IPS DF 4.7 (cell line): ENCODE data around the gene DYNLT2.

ENCODE experiments used
- DNase-seq: peaks from one replicate; pipeline ENCODE4 v3.0.0-alpha.2; 2013; ENCODE audit warnings: low spot score; ENCODE audit errors: extremely low read depth

Gene DYNLT2, protein sequence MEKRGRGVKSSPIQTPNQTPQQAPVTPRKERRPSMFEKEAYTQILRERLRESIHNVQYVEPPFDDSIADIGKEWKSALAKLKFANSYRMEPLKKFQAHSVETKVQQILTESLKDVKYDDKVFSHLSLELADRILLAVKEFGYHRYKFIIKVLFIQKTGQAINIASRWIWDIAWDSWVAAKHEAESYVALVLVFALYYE

DNA sequence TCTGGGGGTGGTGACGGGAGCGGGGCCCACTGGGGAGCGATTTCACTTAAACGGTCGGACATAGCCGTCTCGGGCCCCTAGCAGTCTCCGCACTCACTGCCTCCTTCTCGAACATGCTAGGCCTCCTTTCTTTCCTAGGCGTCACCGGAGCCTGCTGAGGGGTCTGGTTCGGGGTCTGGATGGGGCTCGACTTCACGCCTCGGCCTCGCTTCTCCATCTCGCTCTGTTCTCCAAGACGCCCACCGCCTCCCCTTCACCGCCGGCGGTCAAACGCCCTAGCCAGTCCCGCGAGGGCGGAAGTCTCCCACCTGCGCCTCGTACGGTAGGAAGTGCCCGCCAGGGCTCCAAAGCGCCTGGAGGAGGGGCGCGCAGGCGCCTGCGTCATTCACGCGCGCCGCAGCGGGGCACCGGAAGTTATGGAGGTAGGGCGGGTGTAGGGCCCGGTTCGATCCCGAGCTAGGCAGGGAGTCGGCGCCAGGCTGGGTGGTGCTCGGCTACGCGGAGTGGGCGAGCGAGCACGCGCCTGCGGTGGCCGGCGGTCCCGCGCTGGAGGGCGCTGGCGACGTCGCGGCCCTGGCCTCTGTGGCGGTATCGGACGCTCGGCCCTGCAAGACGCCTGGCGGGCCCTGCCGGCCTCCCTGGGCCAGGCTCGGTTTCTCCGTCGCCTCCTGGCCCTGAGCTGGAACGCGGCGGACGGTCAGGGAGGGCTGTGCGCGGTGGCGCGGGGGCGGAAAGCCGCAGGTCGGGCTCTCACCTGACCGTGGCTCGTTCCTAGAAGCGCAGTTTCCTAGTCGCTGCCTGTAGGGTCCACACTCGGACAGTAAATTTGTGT, at the start of gene DYNLT2, which contains the start of gene ERMARD:
DYNLT2 (minus strand) TSS at position 331 of the 832 bp plus-strand sequence; CDS start at position 217, 114 bp downstream.
ERMARD (plus strand) TSS at position 381 of the 832 bp plus-strand sequence; CDS start at position 417, 36 bp downstream.
- peak; percentile 82 for DNase-seq

DNA sequence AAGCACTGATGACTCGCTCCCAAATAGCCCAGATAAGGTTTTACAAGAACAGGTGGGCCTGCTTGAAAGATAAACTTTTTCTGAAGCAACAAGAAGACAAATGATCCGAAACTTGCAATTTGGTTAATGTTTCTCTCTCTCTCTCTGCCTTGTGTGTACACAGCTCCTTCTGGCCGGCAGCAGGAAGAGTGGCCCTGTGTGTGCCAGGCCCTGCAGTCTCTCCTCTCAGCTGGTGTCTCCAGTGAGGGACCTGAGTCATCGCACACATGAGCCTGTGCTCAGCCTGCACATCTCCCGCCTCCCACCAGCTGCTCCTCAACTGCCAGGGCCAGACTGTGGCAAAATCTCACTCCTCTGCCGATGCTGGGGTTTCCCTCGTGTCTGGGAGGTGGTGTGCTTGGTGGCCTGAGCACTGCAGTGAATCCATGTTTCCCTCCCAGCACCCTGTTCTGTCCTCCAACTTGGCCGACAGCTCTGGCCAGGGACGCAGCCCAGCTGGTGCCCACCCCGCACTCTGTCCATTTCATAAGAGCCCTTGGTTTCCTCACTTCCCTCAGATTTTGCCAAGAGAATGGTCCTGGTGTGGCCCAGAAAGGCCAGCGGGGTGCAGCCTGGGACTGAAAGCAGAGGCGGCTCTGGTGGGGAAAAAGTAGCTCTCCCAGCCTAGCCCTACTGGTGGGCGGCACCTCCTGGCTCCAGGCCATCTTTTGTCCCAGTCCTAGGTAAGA, 49.5 kb upstream of the DYNLT2 start:
- DNase-seq = no peak

DNA sequence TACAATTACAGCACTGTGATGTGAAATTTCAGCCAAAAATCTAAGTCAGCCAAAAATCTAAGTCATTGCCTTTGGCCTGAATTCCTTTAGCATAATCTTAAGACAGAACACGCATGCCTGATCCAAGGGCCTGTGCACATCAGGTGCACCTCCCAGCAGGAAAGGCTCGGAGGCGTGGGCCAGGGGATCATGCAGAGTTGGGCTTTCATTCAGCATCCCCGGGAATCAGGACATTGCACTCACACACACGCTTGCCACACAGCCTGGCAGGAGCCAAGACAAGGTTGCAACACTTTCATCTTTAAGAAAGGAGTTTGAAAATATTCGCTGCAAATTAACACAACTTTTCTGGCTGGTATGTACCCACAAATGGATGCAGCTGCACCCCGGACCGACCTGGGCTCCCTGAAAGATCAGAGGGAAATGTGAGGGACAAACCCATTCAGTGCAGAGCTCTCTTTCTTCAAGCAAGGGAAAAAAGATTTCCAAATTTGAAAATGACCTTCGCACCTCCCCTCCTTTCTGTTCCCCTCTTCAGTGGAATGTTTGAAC, 48.8 kb upstream of the DYNLT2 start:
- DNase-seq = no peak

DNA sequence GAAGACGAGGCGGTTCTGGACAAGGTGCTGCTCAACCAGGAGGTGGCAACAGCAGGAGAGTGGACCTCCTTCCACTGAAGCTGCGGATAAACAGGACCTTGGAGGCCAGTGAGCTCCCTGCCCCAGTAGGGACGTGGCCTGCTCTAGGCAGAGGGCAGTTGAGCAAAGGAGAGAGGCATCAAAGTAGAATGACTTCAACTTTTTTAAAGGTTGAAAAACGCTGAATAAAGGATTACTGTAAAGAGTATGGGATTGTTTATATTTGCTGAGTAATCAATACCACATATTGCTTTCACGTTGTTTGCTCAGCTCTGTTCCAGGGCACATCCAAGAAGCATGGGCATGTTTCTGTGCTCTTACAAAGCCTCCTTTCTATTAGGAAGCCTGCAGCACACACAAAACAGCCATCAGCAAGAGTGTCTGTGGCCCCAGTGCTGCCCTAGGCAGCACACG, 48.1 kb upstream of the DYNLT2 start:
- no peak for DNase-seq

DNA sequence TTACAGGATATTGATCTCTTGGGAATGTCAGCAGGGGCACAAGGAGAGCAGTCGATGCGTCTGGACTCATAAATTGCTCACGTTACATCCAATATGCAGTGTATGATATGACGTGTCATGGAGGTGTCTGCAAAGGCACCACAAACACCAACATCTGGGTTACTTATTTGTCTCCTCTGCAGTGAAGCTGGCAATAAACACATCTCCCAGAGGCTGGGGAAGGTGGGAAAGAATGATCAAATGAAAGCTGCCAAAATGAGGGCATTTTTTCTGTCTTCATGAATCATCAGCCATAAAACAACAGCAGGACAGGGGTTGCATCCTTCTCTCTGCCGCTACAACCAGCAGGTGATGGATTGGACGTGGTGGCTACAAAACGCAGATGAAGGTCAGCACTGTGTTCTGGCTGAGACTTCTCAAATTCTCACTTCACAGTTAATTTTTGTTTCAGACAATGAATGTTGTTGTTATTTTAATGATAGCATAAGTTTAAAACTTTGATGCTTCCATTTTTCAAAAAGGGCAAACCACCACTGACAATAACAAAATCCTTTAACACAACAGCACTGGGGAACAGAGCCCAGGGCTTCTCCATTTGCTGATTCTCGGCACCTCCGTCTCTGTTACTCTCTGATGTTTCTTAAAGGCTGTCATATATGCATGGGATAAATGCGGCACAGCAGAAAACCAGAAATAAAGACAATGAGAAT, 47.5 kb upstream of the DYNLT2 start:
- no peak for DNase-seq

DNA sequence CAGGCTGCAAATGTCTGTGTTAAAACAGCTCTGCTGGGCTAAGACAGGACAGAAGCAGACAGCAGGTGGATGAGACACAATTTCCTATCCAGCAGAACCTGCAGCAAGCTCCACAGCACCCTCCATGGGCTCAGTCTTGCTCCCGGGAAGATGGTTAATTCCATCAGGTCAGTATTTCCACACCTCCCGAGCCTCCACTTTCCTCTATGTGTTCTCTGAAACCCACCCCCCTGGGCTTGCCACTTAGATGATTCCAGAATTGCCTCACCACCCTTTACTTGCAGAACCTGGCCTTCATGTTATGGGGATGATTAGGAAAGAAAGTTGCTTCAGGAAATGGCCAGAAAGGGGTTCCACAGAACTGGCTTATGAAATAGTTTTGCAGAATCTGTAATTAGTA, 43.8 kb upstream of the DYNLT2 start:
- DNase-seq = no peak

DNA sequence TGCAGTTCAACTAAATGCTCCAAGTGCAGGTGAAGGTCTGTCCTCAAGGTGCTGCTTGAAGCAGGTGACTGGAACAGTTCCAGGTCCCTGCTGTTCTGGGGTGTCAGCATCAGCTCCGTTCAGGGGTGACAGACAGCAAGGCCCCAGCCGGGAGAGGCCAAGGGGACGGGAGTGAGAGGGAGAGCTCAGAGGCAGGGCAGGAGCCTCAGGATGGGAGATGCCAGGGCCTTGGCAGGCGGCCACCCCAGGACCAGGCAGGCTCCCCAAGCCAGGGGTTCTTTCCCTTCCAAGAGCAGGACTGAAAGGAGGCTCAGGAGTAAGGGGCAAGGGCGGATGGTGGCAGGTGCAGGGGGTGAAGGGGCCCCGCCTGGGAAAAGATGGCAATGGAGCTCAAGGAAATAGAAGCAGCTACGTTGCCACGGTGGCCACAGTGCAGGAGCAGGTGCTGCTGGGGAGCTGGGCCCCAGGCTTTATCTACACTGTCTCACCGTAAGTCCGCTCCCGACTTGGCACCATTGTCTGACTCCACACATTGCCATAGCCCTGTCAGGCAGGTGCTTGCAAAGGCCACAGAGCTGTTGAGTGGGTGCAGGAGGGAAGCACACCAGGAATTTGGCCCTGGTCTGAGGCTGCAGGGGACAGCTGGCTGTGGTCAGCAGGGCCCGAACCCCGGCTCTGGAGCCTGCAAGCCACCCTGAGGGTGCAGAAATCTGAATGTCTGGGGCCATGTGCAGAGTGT, 43.1 kb upstream of the DYNLT2 start:
- DNase-seq = no peak

DNA sequence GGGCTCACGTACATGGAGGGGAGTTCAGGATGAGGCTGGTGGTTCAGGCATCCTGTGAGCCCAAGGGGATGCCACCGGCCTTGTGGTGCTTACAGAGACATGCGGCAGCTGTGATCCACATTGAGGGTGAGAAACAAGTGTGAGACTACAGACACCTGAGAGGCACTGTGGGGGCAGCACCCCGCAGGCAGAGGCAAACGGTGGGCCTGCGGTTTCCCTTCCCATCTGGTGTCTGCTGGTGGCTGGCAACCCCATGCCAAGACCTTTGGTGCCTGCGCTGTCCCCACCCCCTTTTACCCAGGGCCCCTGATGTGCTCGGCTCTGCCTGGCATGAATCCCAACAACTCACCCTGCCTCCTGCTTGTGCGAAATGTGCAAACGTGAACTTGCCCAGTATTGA, 42.0 kb upstream of the DYNLT2 start:
- DNase-seq = no peak

DNA sequence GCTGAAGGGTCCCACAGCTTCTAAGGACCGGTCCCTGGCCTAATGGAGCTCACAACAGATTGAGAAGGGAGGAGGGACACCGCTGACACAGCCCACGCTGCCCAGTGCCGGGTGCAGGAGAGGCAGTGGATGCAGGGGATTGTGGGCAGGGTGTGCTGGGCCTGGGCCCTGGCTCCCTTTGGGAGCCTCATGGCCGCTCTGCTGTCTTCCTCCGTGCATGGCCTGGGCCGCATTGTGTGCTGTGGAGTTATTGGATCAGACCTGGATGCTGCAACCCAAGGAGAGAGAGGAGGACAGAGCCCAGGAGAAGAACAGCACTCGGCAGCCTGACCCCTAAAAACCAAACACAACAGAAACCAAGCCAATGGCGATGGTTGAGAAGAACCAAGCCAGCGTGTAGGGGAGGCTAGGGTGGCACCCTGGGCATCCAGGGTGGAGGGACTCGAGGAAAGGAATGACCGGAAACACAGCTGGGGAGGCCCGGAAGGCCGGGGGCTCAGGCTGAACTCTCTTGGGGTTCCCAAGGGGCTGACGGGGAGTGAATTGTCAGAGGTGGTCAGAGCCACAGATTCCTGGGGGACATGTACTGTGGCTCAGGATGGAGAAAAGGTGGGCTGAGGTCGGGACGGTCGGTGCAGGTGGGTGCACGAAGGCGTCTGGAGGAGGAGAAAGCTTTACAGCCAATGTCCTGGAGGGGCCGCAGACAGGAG, 41.1 kb upstream of the DYNLT2 start:
- DNase-seq = no peak

DNA sequence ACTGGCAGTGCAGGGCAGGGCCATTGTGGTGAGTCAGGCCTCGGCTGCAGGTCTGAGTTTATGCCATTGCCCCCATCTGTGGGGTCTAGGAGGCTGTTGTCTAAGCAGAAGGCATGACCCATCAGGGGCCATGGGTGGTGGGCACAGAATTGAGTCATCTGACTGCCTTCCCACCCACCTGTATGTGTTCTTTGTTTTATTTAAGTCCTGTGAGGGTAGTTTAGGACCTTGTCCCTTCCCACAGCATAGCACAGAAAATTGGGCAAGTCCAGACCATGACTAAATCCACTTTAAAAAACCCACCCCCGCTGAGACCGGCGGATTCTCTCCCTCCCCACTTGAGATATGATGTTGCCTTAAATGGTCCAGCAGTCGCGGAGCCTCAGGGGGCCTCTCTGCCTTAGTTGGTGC, 40.4 kb upstream of the DYNLT2 start:
- no peak for DNase-seq

DNA sequence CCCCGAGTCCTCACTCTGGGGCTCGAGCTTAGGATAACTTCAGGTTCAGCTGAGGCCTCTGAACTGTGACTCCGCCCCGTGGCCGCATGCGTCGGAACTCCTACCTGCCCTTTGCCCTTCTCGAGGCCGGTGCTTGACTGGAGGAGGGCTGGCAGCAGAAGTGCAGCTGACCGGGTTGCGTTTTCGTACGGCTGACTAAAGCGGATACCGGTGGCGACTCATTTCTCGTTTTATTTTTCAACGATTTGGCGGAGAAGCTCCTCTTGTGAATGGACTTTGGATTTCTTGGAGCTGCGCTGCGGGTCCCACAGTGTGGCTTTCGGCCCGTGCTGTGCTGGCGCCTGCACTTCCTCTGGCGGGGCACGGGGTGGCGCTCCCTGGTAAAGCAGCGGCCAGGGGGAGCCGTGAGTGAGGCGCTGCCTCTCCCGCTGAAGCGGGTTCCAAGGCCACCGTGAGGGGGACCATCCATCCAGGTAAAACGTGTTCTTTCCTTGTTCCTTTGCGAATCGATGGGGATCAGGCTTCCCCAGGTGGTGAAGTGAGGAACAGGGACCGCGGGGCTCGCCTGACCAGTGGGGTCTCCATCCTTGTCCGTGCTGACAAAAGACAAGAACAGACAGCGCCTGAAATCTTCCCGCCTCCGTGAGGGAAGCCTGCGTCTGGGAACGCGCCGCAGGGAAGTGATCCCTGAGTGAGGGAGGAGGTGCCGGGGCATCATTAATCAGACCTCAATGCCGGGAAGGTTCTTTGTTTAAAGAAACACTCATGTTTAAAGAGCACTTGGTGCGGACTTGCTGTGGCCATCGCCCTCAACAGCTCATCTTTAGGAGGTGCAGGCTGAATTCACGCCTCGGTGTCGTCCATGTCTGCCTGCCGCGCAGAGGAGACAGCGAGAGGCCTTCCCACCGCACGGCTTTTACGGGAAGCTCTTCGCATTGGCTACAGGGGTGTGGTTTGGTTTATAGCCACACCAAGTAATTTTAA, 38.9 kb upstream of the DYNLT2 start:
- no peak for DNase-seq

DNA sequence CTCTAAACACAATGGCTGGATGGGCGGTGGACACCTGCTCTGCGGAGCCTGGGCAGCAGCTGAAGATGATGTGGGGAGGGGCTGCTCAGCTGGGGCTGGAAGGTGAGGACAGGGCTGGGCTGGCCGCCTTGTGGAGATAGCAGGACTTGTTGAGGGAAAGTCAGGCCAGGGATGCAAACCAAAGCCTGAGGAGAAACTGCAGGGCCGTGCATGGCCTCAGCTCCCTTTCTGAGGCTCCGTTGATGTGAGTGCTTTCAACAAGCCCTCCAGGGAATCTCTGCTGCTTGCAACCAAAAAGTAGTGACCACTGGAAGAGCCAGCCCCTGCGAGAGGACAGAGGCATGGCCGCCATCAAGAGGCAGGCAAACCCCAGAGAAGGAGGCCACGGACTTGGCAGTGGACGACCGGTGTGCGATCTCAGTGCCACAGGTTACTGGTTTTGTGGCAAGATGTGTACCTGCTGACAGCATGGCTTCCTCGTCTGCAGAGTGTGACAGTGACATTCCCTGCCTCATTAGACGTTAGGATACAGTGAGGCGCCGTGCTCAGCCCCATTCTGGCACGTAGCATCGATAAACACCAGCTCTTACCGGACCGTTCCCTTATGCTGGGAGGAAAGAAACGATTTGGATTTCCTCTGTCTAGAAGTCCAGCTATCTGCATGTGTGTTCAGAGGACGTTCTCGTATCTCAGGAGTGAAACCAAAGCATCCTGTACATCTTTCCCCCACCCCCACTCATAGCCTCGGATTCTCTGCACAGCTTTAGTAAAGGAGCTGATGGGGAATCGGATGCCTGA, 38.0 kb upstream of the DYNLT2 start:
- DNase-seq = no peak

DNA sequence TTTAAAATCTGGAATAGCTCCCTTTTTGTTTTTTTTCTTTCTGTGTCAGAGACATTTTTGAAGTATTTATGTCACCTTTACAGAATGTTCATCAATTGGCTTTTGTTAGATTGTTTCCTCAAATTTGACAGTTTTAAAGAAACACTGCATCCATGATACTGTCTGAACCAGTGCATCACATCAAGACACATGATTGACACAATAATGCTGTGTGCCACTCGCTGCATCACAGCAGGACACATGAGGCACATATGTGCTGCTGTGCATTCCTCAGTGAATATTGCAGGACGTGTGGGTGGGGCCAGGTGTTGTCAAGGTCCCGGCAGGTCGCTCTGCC, 37.4 kb upstream of the DYNLT2 start:
- DNase-seq = no peak

DNA sequence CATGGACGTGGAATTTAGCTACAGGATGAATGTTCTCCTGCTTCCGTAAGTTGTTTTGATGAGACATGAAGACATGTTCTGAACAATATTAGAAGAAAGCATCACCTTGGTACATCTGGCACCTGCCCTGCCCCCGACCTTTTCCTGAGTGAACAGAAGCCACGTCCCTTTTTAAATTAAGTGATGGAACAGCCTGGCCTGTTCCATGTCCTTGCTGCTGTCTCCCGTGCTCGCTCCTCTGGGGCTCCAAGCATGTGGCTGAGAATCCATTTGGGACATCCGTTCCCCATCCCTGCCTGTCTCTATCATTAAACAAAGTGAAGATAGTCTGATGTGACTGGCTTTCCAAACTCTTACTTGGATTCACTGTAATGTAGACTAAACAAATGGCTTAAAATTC, 36.4 kb upstream of the DYNLT2 start:
- no peak for DNase-seq

DNA sequence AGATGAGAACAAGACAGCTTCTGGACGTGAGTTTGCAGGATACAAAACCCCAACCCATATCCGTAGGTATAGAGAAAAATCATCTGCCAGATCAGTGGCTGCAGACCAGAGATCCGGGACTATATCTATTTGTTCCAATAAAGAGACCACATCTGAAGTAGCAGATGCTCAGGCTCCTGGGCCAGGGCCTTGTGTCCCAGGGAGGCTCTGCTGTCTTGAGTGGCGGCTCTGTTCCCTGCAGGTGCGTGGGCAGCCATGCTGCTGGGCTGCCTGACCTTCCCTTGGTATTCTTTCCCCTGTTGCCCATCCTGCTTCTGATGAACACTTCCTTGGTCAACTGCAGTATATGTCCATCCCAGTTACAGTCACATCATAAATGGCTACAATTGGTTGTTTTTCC, 35.0 kb upstream of the DYNLT2 start:
- no peak for DNase-seq

DNA sequence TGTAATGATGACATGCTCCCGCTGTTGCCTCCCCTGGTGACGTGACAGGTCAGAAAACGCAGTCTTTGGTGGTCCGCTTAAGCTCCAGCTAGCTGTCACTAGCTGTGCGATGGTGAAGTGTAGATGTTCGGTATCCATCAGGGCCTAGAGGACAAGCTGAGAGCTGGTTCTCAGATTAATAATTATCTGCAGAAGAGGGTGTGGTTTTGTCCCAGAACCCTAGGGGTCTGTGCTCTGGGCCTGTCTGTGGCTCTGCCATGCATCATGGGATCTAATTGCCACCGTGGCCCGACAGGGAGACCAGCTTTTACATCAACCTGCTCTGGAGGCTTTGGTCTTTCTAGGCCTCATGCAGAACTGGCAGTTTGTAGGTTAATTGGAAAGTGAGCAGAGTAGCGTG, 34.2 kb upstream of the DYNLT2 start:
- no peak for DNase-seq

DNA sequence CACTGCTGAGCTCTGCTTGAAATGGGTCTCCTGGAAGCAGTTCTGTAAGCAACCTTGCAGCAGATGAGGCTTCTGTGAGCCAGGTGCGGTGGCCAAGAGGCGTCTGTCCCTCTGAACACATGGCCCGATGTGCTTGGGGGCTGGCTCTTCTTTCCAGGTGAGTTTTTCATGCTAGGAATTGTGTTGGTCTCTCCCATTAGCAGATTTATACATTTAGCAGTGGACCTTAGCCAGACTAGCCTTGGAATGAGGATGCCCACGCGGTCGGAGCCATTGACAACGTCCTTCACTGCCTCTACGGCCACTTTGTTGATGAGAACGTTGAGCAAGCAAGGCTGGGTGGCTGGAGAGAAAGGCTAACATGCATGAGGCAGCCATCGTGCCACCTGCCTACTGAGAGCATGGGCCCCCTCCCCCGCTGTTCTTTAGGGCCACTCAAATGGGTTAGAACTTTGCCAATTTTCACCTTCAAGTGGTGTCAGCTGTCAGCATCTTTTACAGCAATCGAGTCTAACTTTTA, 33.5 kb upstream of the DYNLT2 start:
- no peak for DNase-seq
